Posterior cingulate gyrus (tissue), 11 donors: ENCODE measurements around the gene MRPS24.

Experiments used
- DNase-seq, 10 donors: peaks; one replicate each; pipeline versions ENCODE4 v3.0.0 to v3.0.0-alpha.2; 2020 to 2021; ENCODE audit warnings: mixed read lengths in 3 of 10
- intact Hi-C: fragments of 100-400 bp; cut with DNase I; formaldehyde crosslinking; loops from one replicate; pipeline ENCODE4 v1.15.1; 2023

MRPS24 gene

DNA sequence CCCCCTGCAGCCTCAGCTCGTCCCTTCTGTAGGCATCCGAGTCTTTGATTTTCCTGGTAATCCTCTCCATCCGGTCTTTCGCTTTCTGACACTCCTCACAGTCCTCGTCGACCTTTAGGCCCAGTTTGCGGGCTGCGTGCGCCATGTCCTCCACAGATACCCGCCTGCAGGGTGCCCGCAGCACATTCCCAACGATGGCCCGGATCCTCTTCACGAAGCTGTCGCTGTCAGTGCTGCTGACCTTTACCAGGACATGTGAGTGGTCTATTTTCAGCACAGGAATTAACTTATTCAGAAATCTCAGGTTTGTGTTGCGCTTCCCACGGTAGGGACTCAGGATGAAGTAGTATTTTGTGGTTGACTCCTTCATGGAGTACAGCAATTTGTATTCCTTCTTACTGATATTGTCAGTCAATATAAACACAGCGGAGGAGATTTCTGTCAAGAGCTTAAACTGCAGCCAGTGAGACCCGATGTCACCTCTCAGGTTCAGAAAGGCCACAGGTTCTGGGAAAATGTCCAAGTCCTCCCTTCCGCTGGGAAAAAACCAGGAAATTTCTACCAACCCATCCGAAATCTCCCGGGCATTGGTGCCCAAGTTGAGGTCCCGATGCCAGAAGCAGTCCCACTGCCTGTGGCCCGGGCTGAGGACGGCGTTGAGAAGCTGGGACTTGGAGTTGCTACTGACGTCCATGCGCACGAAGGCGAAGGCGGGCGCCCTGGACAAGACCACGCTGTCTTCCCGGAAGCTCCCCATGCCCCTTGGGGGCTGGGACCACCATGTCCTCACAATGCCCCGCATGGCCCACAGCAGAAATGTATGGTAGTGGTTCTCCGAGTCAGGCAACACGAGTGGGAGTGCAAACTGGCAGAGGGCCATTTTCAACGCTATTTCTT is 8.9 kb upstream of the MRPS24 start:
- intact Hi-C loops: no loop called here
- DNase-seq: no peak

DNA sequence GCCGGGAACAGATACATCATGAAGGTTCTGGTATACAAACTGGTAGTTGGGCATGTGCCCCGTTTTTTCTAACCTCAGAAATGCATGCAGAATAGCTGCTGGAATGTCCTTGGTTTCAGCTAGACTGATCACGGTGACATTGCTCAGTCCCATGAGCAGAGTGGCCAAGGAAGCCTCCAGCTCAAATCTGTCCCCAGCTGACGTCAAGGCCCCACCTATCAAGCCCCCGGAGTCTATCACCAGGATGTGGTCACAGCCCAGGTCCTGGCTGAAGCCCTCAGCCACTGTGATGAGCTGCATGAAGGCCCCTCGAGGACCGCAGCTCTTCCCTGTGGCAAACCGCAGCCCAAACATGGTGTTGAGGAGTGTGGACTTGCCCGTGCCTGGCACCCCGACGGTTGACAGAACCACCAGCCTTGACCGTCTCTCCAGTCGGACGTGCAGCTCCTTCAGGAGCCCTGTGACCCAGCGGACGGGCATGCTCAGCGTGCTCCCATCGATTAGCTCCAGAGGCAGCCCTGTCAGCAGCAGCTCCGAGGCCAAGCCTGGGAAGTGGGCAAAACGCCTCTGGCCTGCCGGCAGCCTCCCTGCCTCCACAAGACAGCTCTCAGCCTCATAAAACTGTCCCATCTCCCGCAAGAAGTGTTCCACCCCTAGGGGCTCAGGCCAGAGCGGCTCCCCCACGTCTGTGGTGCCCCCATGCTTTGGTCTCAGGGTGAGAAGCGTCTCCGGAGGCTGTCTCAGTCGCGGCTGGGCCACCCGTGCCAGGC is 7.8 kb upstream of the MRPS24 start:
- intact Hi-C loops: no loop called here
- peak in 1 of 10 donors; percentile 83 for DNase-seq

GRCh38 chr7:43876241-43876640 is 6.9 kb upstream of the MRPS24 start:
- intact Hi-C loops: no loop called here
- DNase-seq: no peak

DNA sequence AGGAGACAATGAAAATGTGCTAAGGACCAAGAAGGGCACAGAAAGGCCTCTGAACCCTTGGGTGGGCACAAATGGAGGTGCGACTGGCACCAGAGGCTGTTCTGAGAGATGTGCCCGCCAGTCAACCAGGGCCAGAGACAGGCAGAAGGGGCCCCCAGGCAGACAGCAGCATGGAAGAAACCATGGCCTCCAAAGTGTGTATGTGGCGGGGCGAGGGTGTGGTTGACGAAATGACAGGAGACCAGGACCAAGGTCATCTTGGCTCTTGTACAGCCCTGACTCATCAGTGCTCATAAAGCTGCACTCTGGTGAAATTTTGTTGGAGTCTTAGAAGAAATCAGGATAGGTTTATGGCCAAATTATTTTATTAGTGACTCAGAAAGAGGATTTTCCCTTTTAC is 4.0 kb upstream of the MRPS24 start:
- intact Hi-C loops: no loop called here

GRCh38 chr7:43872406-43873110 is 3.2 kb upstream of the MRPS24 start:
- DNase-seq: no peak
- intact Hi-C loops: no loop called here

More for the DNA sequence above, 4.0 kb upstream of the MRPS24 start:
- DNase-seq: no peak

DNA sequence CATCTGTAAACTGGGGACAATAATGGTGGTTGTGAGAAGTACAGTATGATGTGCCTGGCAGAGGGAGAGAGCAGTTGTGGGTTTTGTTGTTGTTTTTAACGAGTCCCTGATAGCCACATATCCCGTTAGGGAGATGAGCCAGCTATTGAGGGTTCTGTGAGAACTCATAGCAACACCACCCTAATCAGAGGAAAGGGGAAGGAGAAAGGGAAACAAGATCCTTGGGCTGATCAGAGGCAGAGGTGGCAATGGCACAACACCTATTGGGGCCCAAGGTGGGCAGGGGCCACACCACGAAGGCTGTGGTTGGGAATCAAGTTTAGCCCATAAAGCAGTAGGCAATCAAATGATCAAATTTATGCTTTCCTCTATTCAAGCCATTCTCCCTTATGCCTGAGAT is 1.7 kb upstream of the MRPS24 start:
- intact Hi-C loops: no loop called here
- no peak for DNase-seq

- no peak for DNase-seq
- intact Hi-C loops: no loop called here
These were observed 999 bp upstream of the MRPS24 start for GRCh38 chr7:43870316-43870715.

- DNase-seq: no peak
- intact Hi-C loops: loop anchor here (1.0 kb wide), 1 partner anchor 56 kb away; the partner anchor contains the start of gene UBE2D4
These were observed 537 bp upstream of the MRPS24 start for GRCh38 chr7:43869867-43870240.

GRCh38 chr7:43868681-43869005 is 674 bp downstream of the MRPS24 start:
- intact Hi-C loops: loop anchor here (1.0 kb wide), 1 partner anchor 58 kb away; the partner anchor contains the start of gene UBE2D4

GRCh38 chr7:43868181-43868580 is 1.1 kb downstream of the MRPS24 start:
- intact Hi-C loops: no loop called here
- no peak for DNase-seq

More at GRCh38 chr7:43868681-43869005, 674 bp downstream of the MRPS24 start:
- DNase-seq: no peak

DNA sequence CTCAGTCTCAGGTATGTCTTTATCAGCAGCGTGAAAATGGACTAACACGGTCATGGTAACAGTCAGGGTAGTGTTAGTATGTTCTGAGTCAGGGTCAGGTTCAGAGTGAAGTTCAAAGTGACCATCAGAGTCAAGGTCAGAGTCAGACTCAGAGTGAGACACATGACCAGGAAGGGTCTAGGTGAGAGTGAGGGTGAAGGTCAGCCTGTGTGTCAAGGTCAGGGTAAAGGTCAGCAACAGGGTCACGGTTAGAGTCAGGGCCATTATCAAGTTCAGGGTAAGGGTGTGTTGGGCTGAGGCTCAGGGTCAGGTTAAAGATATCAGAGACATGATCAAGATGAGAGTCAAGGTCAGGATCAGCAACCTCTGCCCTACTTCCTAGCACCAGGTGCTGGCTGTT is 4.0 kb downstream of the MRPS24 start:
- intact Hi-C loops: no loop called here
- DNase-seq: no peak

DNA sequence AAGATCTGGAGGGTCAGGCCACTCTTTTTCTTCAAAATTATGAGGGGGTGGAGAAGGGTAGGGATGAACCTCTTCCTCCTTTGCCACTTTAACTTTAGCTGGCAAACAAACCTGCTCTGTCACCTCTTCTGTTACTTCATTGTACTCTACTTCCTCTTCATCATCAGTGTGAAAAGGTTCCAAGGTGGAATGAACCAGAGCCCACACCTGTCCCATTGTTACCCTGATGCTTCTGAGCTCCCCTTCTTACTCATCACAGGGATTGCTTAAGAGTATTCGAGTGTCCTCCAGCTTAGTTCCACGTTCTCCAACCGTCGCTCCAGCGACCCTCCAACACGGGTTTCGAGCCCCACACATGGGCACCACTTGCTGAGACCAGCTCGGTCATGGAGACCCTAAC is 5.2 kb downstream of the MRPS24 start:
- intact Hi-C loops: no loop called here

DNA sequence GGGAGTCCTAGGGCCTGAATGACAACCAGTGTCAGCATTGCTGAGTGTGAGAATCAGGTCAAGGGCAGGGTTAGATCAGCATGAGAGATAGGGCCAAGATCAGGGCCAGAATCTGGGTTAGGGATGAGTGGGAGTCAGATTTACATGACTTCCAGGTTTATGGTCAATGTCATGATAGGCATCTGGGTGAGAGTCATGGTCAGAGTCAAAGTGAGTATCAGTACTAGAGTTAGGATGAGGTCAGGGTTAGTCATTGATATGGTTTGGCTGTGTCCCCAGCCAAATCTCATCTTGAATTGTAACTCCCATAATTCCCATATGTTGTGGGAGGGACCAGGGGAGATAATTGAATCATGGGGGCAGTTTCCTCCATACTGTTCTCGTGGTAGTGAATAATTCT is 12.3 kb downstream of the MRPS24 start:
- no peak for DNase-seq
- intact Hi-C loops: no loop called here

More for the DNA sequence above, 5.2 kb downstream of the MRPS24 start:
- no peak for DNase-seq

DNA sequence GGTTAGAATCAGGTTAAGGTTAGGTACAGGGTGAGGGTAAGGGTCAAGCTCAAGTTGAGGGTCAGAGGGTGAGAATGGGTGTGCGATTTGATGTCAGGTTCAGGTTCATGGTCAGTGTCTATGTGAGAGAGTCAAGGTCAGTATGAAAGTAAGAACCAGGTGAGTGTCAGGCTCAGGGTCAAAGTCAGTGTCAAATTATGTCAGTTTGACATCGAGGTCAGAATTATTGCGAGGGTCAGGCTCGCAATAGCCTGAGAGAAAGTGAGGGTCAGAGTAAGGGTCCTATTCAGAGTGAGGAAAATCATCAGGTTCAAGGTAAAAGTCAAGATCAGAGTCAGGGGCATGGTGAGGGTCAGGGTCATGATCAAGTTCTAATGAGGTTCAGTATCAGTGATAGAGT is 13.0 kb downstream of the MRPS24 start:
- intact Hi-C loops: no loop called here

DNA sequence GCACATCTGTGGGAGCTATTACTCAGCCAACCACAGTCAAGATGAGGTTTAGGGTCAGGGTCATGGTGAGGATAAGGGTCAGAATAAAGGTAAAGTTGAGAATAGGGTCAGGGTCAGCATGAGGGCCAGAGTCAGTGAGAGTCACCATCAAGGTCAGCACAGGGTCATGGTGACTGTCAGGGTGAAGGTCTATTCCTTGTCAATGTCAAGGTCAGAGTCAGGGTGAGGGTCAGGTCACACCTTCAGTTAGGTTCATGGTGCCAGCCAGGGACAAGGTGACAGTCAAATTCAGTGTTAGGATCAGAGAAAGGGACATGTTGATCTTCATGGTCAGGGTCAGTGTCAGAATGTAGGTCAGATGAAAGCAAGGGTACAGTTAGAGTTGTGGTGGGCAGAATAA is 14.1 kb downstream of the MRPS24 start:
- no peak for DNase-seq
- intact Hi-C loops: no loop called here

More for the DNA sequence above, 13.0 kb downstream of the MRPS24 start:
- DNase-seq: no peak

GRCh38 chr7:43851805-43852204 is 17.5 kb downstream of the MRPS24 start:
- intact Hi-C loops: no loop called here
- DNase-seq: no peak

DNA sequence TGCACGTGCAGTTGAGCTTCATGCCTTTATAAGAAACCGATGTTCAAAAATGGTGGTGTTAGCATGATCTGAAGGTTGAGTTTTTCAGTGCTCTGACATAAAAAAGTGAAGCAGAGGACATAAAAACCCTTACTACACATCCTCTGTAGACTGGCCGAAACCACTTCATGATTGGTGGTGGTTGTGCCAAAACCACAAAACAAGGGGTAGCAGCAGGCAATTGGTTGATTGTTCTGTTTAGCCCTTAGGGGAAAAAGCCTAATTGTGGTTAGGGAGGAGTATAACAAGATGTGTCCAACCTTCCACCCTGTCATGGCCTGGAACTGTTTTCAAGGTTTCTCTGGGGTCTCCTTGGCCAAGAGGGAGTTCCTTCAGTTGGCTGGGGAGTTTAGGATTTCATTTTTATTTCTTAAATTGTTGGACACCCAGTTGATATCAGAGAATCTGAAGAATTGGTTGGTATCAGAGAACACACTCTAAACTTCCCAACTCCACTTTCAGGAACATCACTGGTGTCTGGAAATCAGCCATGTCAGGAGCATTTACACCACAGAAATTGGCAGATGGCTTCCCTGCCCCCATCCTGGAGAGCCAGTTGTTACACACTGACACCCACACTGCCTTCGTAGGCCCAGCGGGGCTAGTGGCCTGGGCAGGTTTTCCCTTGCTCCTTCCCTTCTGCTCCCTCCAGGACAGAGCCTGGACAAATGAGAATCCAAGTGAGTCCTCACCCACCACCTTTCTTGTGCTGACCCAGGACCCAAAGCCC is 18.8 kb downstream of the MRPS24 start:
- intact Hi-C loops: no loop called here
- DNase-seq: no peak

DNA sequence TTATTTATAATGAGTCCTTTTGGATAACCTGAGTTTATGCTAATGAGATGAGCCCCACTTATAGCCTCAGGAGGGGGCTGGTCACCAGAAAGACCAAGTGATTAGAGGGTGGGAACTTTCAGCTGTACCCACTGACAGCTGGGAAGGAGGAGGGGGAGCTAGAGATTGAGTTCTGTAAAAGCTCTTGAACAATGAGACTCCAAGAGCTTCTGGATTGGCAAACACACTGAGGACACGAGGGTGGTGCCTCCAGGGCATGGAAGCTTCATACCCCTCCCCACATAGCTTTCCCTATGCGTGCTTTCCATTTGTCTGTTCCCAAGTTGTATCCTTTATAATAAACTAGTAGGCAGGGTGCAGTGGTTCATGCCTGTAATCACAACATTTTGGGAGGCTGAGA is 20.3 kb downstream of the MRPS24 start:
- intact Hi-C loops: no loop called here

DNA sequence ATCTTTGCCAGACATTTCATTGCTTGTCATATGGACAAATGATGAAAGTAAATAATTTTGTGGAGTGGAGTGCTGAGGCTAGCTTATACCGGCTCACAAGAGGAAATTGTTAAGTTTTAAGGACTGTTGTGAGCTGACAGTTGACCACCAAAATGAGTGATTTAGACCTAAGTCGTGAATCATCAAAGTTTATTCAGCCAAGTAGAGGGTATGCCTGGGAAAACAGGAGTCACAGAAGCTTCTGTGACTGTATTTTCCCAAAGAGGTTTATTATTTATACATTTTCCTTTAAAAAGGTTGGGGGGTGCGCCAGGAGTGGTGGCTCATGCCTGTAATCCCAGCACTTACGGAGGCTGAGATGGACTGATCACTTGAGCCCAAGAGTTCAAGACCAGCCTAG is 21.8 kb downstream of the MRPS24 start:
- intact Hi-C loops: no loop called here
- DNase-seq: no peak

More for the DNA sequence above, 20.3 kb downstream of the MRPS24 start:
- DNase-seq: no peak

GRCh38 chr7:43844662-43845061 is 24.7 kb downstream of the MRPS24 start:
- no peak for DNase-seq
- intact Hi-C loops: no loop called here
